Measurements from ENCODE around the gene PMEPA1. TPM values are rescaled to one million over a fixed set of nuclear protein-coding genes. Genes with fewer than 3 reads are reported as not detected.

Gene PMEPA1
- total RNA-seq, 2 experiments from 2014 or later: 0.37 TPM; not detected in 1

GRCh38 chr20:57734754-57735153, 24.9 kb upstream of the PMEPA1 start:
- ATAC-seq: no peak
- no peak overlapping the region for H3K27ac Mint-ChIP-seq
- H3K4me1 Mint-ChIP-seq (ENCODE audit: low read depth): no peaks in the 10 kb centered on the region
- H3K4me3 Mint-ChIP-seq: no peak overlapping the region
- ChIA-PET CTCF (no interaction called here), POLR2A (no interaction called here)
- H3K9me3 Mint-ChIP-seq (ENCODE audit: insufficient read depth): no peaks in the 10 kb centered on the region
- no peak for DNase-seq
- H3K36me3 Mint-ChIP-seq (ENCODE audit: low read depth): no peaks in the 10 kb centered on the region
- H3K27me3 Mint-ChIP-seq (ENCODE audit: low read depth): peaks cover 6% of the 10 kb centered on the region

- no peaks in the 10 kb centered on the region for H3K36me3 Mint-ChIP-seq (ENCODE audit: low read depth)
- ATAC-seq (no peak), DNase-seq (no peak)
- H3K4me3 Mint-ChIP-seq: no peak overlapping the region
- H3K9me3 Mint-ChIP-seq (ENCODE audit: insufficient read depth): no peaks in the 10 kb centered on the region
- no peaks in the 10 kb centered on the region for H3K4me1 Mint-ChIP-seq (ENCODE audit: low read depth)
- peaks cover 5% of the 10 kb centered on the region for H3K27me3 Mint-ChIP-seq (ENCODE audit: low read depth)
- ChIA-PET CTCF (interaction anchor here (0.6 kb wide), 1 partner anchor 1339 kb away, joined by 3 read pairs; no protein-coding TSS in a partner anchor), POLR2A (no interaction called here)
- no peak overlapping the region for H3K27ac Mint-ChIP-seq
These were observed 22.4 kb upstream of the PMEPA1 start for GRCh38 chr20:57732226-57732625.

- Mint-ChIP-seq H3K27me3 (ENCODE audit: low read depth) (peaks cover 3% of the 10 kb centered on the region), H3K9me3 (ENCODE audit: insufficient read depth) (no peaks in the 10 kb centered on the region), H3K4me3 (no peak overlapping the region), H3K27ac (no peak overlapping the region), H3K36me3 (ENCODE audit: low read depth) (no peaks in the 10 kb centered on the region), H3K4me1 (ENCODE audit: low read depth) (no peaks in the 10 kb centered on the region)
- ATAC-seq (no peak), DNase-seq (no peak)
- CTCF ChIA-PET: no interaction called here
- POLR2A ChIA-PET: interaction anchor here (1.0 kb wide), 1 partner anchor 10 kb away, joined by 3 read pairs; no protein-coding TSS in a partner anchor
These were observed 18.9 kb upstream of the PMEPA1 start for GRCh38 chr20:57728762-57729161.

- Mint-ChIP-seq H3K4me1 (ENCODE audit: low read depth) (no peaks in the 10 kb centered on the region), H3K36me3 (ENCODE audit: low read depth) (no peaks in the 10 kb centered on the region), H3K27ac (no peak overlapping the region), H3K9me3 (ENCODE audit: insufficient read depth) (no peaks in the 10 kb centered on the region), H3K27me3 (ENCODE audit: low read depth) (peaks cover 3% of the 10 kb centered on the region), H3K4me3 (no peak overlapping the region)
- CTCF ChIA-PET: interaction anchor here (0.8 kb wide), 1 partner anchor 74 kb away, joined by 3 read pairs; no protein-coding TSS in a partner anchor
- POLR2A ChIA-PET: no interaction called here
- DNase-seq: no peak
- no peak for ATAC-seq
These were observed 18.0 kb upstream of the PMEPA1 start for GRCh38 chr20:57727863-57728262.

GRCh38 chr20:57725636-57726035, 15.8 kb upstream of the PMEPA1 start:
- H3K27me3 Mint-ChIP-seq (ENCODE audit: low read depth): peaks cover 3% of the 10 kb centered on the region
- ATAC-seq (no peak), DNase-seq (no peak)
- H3K4me1 Mint-ChIP-seq (ENCODE audit: low read depth): no peaks in the 10 kb centered on the region
- H3K9me3 Mint-ChIP-seq (ENCODE audit: insufficient read depth): no peaks in the 10 kb centered on the region
- H3K4me3 Mint-ChIP-seq: no peak overlapping the region
- POLR2A ChIA-PET: no interaction called here
- CTCF ChIA-PET: no interaction called here
- no peak overlapping the region for H3K27ac Mint-ChIP-seq
- no peaks in the 10 kb centered on the region for H3K36me3 Mint-ChIP-seq (ENCODE audit: low read depth)

GRCh38 chr20:57724610-57725405, 15.0 kb upstream of the PMEPA1 start:
- ATAC-seq (no peak), DNase-seq (no peak)
- no peak overlapping the region for H3K4me3 Mint-ChIP-seq
- no peaks in the 10 kb centered on the region for H3K4me1 Mint-ChIP-seq (ENCODE audit: low read depth)
- CTCF ChIA-PET: no interaction called here
- POLR2A ChIA-PET: no interaction called here
- no peak overlapping the region for H3K27ac Mint-ChIP-seq
- H3K36me3 Mint-ChIP-seq (ENCODE audit: low read depth): no peaks in the 10 kb centered on the region
- H3K9me3 Mint-ChIP-seq (ENCODE audit: insufficient read depth): no peaks in the 10 kb centered on the region
- H3K27me3 Mint-ChIP-seq (ENCODE audit: low read depth): peaks cover 3% of the 10 kb centered on the region

- Mint-ChIP-seq H3K36me3 (ENCODE audit: low read depth) (no peaks in the 10 kb centered on the region), H3K4me1 (ENCODE audit: low read depth) (no peaks in the 10 kb centered on the region), H3K27me3 (ENCODE audit: low read depth) (peaks cover 3% of the 10 kb centered on the region), H3K4me3 (no peak overlapping the region), H3K9me3 (ENCODE audit: insufficient read depth) (no peaks in the 10 kb centered on the region), H3K27ac (no peak overlapping the region)
- DNase-seq (no peak), ATAC-seq (no peak)
- CTCF ChIA-PET: no interaction called here
- POLR2A ChIA-PET: no interaction called here
These were observed 14.0 kb upstream of the PMEPA1 start for GRCh38 chr20:57723816-57724215.

- ChIA-PET CTCF (interaction anchor here (0.6 kb wide), 1 partner anchor 339 kb away, joined by 3 read pairs; no protein-coding TSS in a partner anchor), POLR2A (no interaction called here)
- Mint-ChIP-seq H3K36me3 (ENCODE audit: low read depth) (no peaks in the 10 kb centered on the region), H3K4me1 (ENCODE audit: low read depth) (peaks cover 6% of the 10 kb centered on the region), H3K4me3 (no peak overlapping the region), H3K27ac (no peak overlapping the region), H3K9me3 (ENCODE audit: insufficient read depth) (no peaks in the 10 kb centered on the region), H3K27me3 (ENCODE audit: low read depth) (no peaks in the 10 kb centered on the region)
- ATAC-seq (no peak), DNase-seq (no peak)
These were observed 10.1 kb upstream of the PMEPA1 start for GRCh38 chr20:57719951-57720350.

- Mint-ChIP-seq H3K27me3 (ENCODE audit: low read depth) (no peaks in the 10 kb centered on the region), H3K27ac (no peak overlapping the region), H3K4me3 (peak overlapping the region; percentile 26), H3K9me3 (ENCODE audit: insufficient read depth) (no peaks in the 10 kb centered on the region), H3K36me3 (ENCODE audit: low read depth) (no peaks in the 10 kb centered on the region), H3K4me1 (ENCODE audit: low read depth) (peaks cover 6% of the 10 kb centered on the region)
- ChIA-PET CTCF (no interaction called here), POLR2A (interaction anchor here (0.8 kb wide), 1 partner anchor 96 kb away, joined by 3 read pairs; no protein-coding TSS in a partner anchor)
- DNase-seq: peak; percentile 91
- ATAC-seq: peak; percentile 99
These were observed 8.7 kb upstream of the PMEPA1 start for GRCh38 chr20:57718490-57719009.

- no peaks in the 10 kb centered on the region for H3K9me3 Mint-ChIP-seq (ENCODE audit: insufficient read depth)
- H3K4me3 Mint-ChIP-seq: no peak overlapping the region
- H3K27ac Mint-ChIP-seq: no peak overlapping the region
- DNase-seq (no peak), ATAC-seq (no peak)
- H3K4me1 Mint-ChIP-seq (ENCODE audit: low read depth): peaks cover 6% of the 10 kb centered on the region
- ChIA-PET POLR2A (no interaction called here), CTCF (no interaction called here)
- H3K27me3 Mint-ChIP-seq (ENCODE audit: low read depth): no peaks in the 10 kb centered on the region
- H3K36me3 Mint-ChIP-seq (ENCODE audit: low read depth): no peaks in the 10 kb centered on the region
These were observed 8.0 kb upstream of the PMEPA1 start for GRCh38 chr20:57717797-57718196.

- CTCF ChIA-PET: no interaction called here
- Mint-ChIP-seq H3K4me1 (ENCODE audit: low read depth) (peaks cover 6% of the 10 kb centered on the region), H3K4me3 (no peak overlapping the region), H3K27ac (no peak overlapping the region), H3K9me3 (ENCODE audit: insufficient read depth) (no peaks in the 10 kb centered on the region), H3K36me3 (ENCODE audit: low read depth) (no peaks in the 10 kb centered on the region), H3K27me3 (ENCODE audit: low read depth) (peaks cover 2% of the 10 kb centered on the region)
- POLR2A ChIA-PET: no interaction called here
- no peak for ATAC-seq
- DNase-seq: no peak
These were observed 7.1 kb upstream of the PMEPA1 start for GRCh38 chr20:57716901-57717300.

- ATAC-seq (no peak), DNase-seq (no peak)
- Mint-ChIP-seq H3K36me3 (ENCODE audit: low read depth) (no peaks in the 10 kb centered on the region), H3K4me3 (no peak overlapping the region), H3K4me1 (ENCODE audit: low read depth) (peaks cover 6% of the 10 kb centered on the region), H3K27ac (no peak overlapping the region), H3K9me3 (ENCODE audit: insufficient read depth) (no peaks in the 10 kb centered on the region), H3K27me3 (ENCODE audit: low read depth) (peaks cover 2% of the 10 kb centered on the region)
- CTCF ChIA-PET: no interaction called here
- POLR2A ChIA-PET: no interaction called here
These were observed 6.4 kb upstream of the PMEPA1 start for GRCh38 chr20:57716202-57716601.
